Left kidney (tissue), 2 donors: Measurements from ENCODE around the gene LYAR. TPM values are rescaled to one million over a fixed set of nuclear protein-coding genes. Genes with fewer than 3 reads are reported as not detected.
A peak's percentile ranks its signal among the peaks of the same experiment; 100 is the strongest.
"Not testable (repeated sequence)": the region's sequence is repeated elsewhere in the genome, so short reads cannot be mapped to it uniquely, and the experiment has no call there.

ENCODE experiments used
- DNase-seq: peaks from one replicate; pipeline ENCODE4 v3.0.0-alpha.2; 2013
- polyA plus RNA-seq: library from polyadenylated mRNA; unstranded; fragments of 120-200 nt; gene quantifications from one replicate; pipeline ENCODE4 v1.2.1, GENCODE V29; 2013; ENCODE audit not compliant: insufficient read length

LYAR gene
- polyA plus RNA-seq, 1 donor: 19.8 TPM

GRCh38 chr4:4267981-4268380 is 22.0 kb downstream of the LYAR start:
- DNase-seq: no peak

GRCh38 chr4:4260185-4260751 is 29.7 kb downstream of the LYAR start:
- no peak for DNase-seq

- no peak for DNase-seq
Observed at GRCh38 chr4:4259484-4260100, 30.4 kb downstream of the LYAR start.

GRCh38 chr4:4257705-4258104 is 32.2 kb downstream of the LYAR start:
- not testable (repeated sequence) for DNase-seq

- no peak for DNase-seq
Observed at GRCh38 chr4:4256799-4257198, 33.2 kb downstream of the LYAR start.

- no peak for DNase-seq
Observed at GRCh38 chr4:4254666-4255065, 35.3 kb downstream of the LYAR start.

- no peak for DNase-seq
Observed at GRCh38 chr4:4254199-4254598, 35.8 kb downstream of the LYAR start.

- no peak for DNase-seq
Observed at GRCh38 chr4:4249866-4250265, 40.1 kb downstream of the LYAR start.

- not testable (repeated sequence) for DNase-seq
Observed at GRCh38 chr4:4249342-4249741, 40.6 kb downstream of the LYAR start.

- DNase-seq: no peak
Observed at GRCh38 chr4:4248885-4249203, 41.1 kb downstream of the LYAR start.

- DNase-seq: peak; percentile 94
Observed at GRCh38 chr4:4248029-4248884, 41.7 kb downstream of the LYAR start, which contains the start of gene TMEM128. TMEM128 (minus strand) TSS chr4:4248223; CDS start chr4:4248202, 21 bp downstream.

GRCh38 chr4:4247696-4248028 is 42.3 kb downstream of the LYAR start:
- DNase-seq: no peak

GRCh38 chr4:4245172-4245571 is 44.8 kb downstream of the LYAR start:
- DNase-seq: no peak

- DNase-seq: not testable (repeated sequence)
Observed at GRCh38 chr4:4239551-4239950, 50.4 kb downstream of the LYAR start.

- no peak for DNase-seq
Observed at GRCh38 chr4:4233610-4234009, 56.3 kb downstream of the LYAR start.

GRCh38 chr4:4228356-4228668 is 61.6 kb downstream of the LYAR start:
- no peak for DNase-seq

- DNase-seq: no peak
Observed at GRCh38 chr4:4227510-4228355, 62.2 kb downstream of the LYAR start.

GRCh38 chr4:4226606-4227438 is 63.1 kb downstream of the LYAR start, which contains the start of gene OTOP1:
OTOP1 (minus strand) TSS chr4:4226929; CDS start chr4:4226864, 65 bp downstream.
- DNase-seq: no peak

- DNase-seq: no peak
Observed at GRCh38 chr4:4225915-4226605, 63.9 kb downstream of the LYAR start.
